Pulmonary artery endothelial cell (primary cell): ENCODE measurements around the gene KCNK10. TPM values are rescaled to one million over a fixed set of nuclear protein-coding genes. Genes with fewer than 3 reads are reported as not detected.

ENCODE experiments used
- DNase-seq: peaks from one replicate; pipeline ENCODE4 v3.0.0-alpha.2; 2011; ENCODE audit warnings: low read depth, low spot score
- total RNA-seq: library from RNA; depleted of rRNA; stranded (reverse); fragments of >200 nt; gene quantifications from 2 replicates; pipeline ENCODE4 v1.2.3, GENCODE V29; 2014

The KCNK10 gene
- total RNA-seq, 1 donor from 2014 or later = 0.13 TPM

GRCh38 chr14:88321692-88322503 is 1.2 kb downstream of the KCNK10 start:
- DNase-seq = no peak

GRCh38 chr14:88318406-88318805 is 4.7 kb downstream of the KCNK10 start:
- no peak for DNase-seq

GRCh38 chr14:88316521-88316920 is 6.5 kb downstream of the KCNK10 start:
- DNase-seq = no peak

GRCh38 chr14:88312257-88312656 is 10.8 kb downstream of the KCNK10 start:
- DNase-seq = no peak

- DNase-seq = no peak
Measured at GRCh38 chr14:88311780-88312179, 11.3 kb downstream of the KCNK10 start.

- no peak for DNase-seq
Measured at GRCh38 chr14:88310449-88310848, 12.6 kb downstream of the KCNK10 start.

GRCh38 chr14:88310021-88310420 is 13.0 kb downstream of the KCNK10 start:
- no peak for DNase-seq

- DNase-seq = no peak
Measured at GRCh38 chr14:88305528-88306322, 17.3 kb downstream of the KCNK10 start.

GRCh38 chr14:88303041-88303440 is 20.0 kb downstream of the KCNK10 start:
- DNase-seq = no peak

GRCh38 chr14:88301381-88301780 is 21.7 kb downstream of the KCNK10 start:
- DNase-seq = no peak

- DNase-seq = no peak
Measured at GRCh38 chr14:88300817-88301216, 22.3 kb downstream of the KCNK10 start.

GRCh38 chr14:88299865-88300530 is 23.1 kb downstream of the KCNK10 start:
- no peak for DNase-seq

- no peak for DNase-seq
Measured at GRCh38 chr14:88297306-88297705, 25.8 kb downstream of the KCNK10 start.

GRCh38 chr14:88296351-88296750 is 26.7 kb downstream of the KCNK10 start:
- no peak for DNase-seq

- no peak for DNase-seq
Measured at GRCh38 chr14:88289996-88290395, 33.1 kb downstream of the KCNK10 start.

- no peak for DNase-seq
Measured at GRCh38 chr14:88289234-88289633, 33.8 kb downstream of the KCNK10 start.

- DNase-seq = no peak
Measured at GRCh38 chr14:88286309-88286708, 36.8 kb downstream of the KCNK10 start.

GRCh38 chr14:88281447-88281846 is 41.6 kb downstream of the KCNK10 start:
- no peak for DNase-seq

- DNase-seq = no peak
Measured at GRCh38 chr14:88276923-88277596, 46.0 kb downstream of the KCNK10 start.

GRCh38 chr14:88272390-88273269 is 50.4 kb downstream of the KCNK10 start:
- no peak for DNase-seq

- DNase-seq = no peak
Measured at GRCh38 chr14:88271205-88271604, 51.9 kb downstream of the KCNK10 start.
